HCT116 (cell line): ENCODE data around the gene IGLL5. TPM values are rescaled to one million over a fixed set of nuclear protein-coding genes. Genes with fewer than 3 reads are reported as not detected.

Source experiments
- ATAC-seq: fragments of 200-7000 bp; cut with Tn5 transposase; 2 replicates; pipeline ENCODE4 v1.9.1; 2020; ENCODE audit warnings: mild to moderate bottlenecking, moderate library complexity
- BruUV-seq: library from RNA; stranded (reverse); fragments of 400-500 nt; replicated peaks from 2 replicates; lab custom pipeline; 2021; lab: Mats Ljungman, UMichigan
- CTCF ChIA-PET: fragments of 300-600 bp; sonication (Branson Sonifier 250); formaldehyde crosslinking; loops from one replicate; lab custom pipeline; 2021; ENCODE audit warnings: antibody characterized with exemption; lab: Charles Lee
- POLR2A ChIA-PET: fragments of 300-600, 350-600 bp; sonication (Branson Sonifier 250); formaldehyde crosslinking; loops from one replicate; lab custom pipeline; 2021; ENCODE audit warnings: antibody characterized with exemption; lab: Charles Lee
- RAD21 ChIA-PET, 2 experiments: fragments of 300-600 bp; sonication (Branson Sonifier 250); formaldehyde crosslinking; loops; one replicate each; lab custom pipeline; 2023; ENCODE audit warnings: low total read pairs in 2 of 2; ENCODE audit not compliant: uncharacterized antibody in 2 of 2, unreplicated experiment in 2 of 2, low non-redundant PET in 1 of 2; lab: Charles Lee
- DNase-seq: peaks from one replicate; pipeline ENCODE4 v3.0.0-alpha.2; 2010; ENCODE audit warnings: low read depth, low spot score
- H2AFZ ChIP-seq: fragments of 200-600 bp; shearing (Covaris generic), sonication (generic); 2 replicates; pipeline ENCODE4 v1.6.1; 2017; ENCODE audit warnings: low read depth, mixed run types, mixed read lengths, antibody characterized with exemption, low read length; ENCODE audit not compliant: poor library complexity, severe bottlenecking
- H3K27ac ChIP-seq: 2 replicates; pipeline ENCODE4 v1.5.1; 2012; ENCODE audit warnings: low read depth, low read length
- H3K27me3 ChIP-seq: fragments of 200-600 bp; sonication (generic); 2 replicates; pipeline ENCODE4 v1.6.1; 2016; ENCODE audit warnings: mixed run types, low read length, mixed read lengths; ENCODE audit not compliant: insufficient read depth
- H3K36me3 ChIP-seq, 2 experiments: fragments of 200-500 bp in 1 of 2; fragments of 200-600 bp in 1 of 2; sonication (Bioruptor generic) in 1 of 2; sonication (generic) in 1 of 2; 2 replicates each; pipeline versions ENCODE4 v1.5.1 to v1.6.1; 2014 to 2016; ENCODE audit warnings: low read length in 2 of 2, inconsistent platforms in 1 of 2, mixed read lengths in 1 of 2, mixed run types in 1 of 2; ENCODE audit not compliant: insufficient read depth in 2 of 2, control insufficient read depth in 1 of 2
- H3K4me1 ChIP-seq, 2 experiments: fragments of 200-600 bp in 1 of 2; sonication (generic) in 1 of 2; 2 replicates each; pipeline versions ENCODE4 v1.5.1 to v1.6.1; 2012 to 2017; ENCODE audit warnings: low read length in 2 of 2, inconsistent platforms in 1 of 2, mild to moderate bottlenecking in 1 of 2, mixed read lengths in 1 of 2, mixed run types in 1 of 2, moderate library complexity in 1 of 2; ENCODE audit not compliant: insufficient read depth in 2 of 2, control insufficient read depth in 1 of 2
- H3K4me2 ChIP-seq: fragments of 200-600 bp; sonication (generic); 2 replicates; pipeline ENCODE4 v1.6.1; 2017; ENCODE audit warnings: mixed run types, low read length, mixed read lengths
- H3K4me3 ChIP-seq, 2 experiments: fragments of 200-600 bp in 1 of 2; sonication (generic) in 1 of 2; replicated peaks in 1 of 2; 2 replicates each; pipeline ENCODE4 v1.5.1; 2011 to 2016; ENCODE audit warnings: low read length in 2 of 2, control low read depth in 1 of 2, low read depth in 1 of 2, mild to moderate bottlenecking in 1 of 2, mixed read lengths in 1 of 2, mixed run types in 1 of 2
- H3K79me2 ChIP-seq: fragments of 200-600 bp; sonication (generic); 2 replicates; pipeline ENCODE4 v1.6.1; 2017; ENCODE audit warnings: mild to moderate bottlenecking, mixed run types, low read length, moderate library complexity, mixed read lengths; ENCODE audit not compliant: insufficient read depth
- H3K9ac ChIP-seq: fragments of 200-600 bp; sonication (generic); 2 replicates; pipeline ENCODE4 v1.6.1; 2016; ENCODE audit warnings: low read length, mixed read lengths
- H3K9me2 ChIP-seq: fragments of 200-600 bp; sonication (generic), shearing (Covaris generic); 2 replicates; pipeline ENCODE4 v1.6.1; 2017; ENCODE audit warnings: mixed run types, mild to moderate bottlenecking, moderate library complexity; ENCODE audit not compliant: insufficient read depth
- H3K9me3 ChIP-seq, 2 experiments: fragments of 200-500 bp in 1 of 2; fragments of 200-600 bp in 1 of 2; sonication (Bioruptor generic) in 1 of 2; sonication (generic) in 1 of 2; 2 replicates each; pipeline ENCODE4 v1.6.1; 2014 to 2017; ENCODE audit warnings: low read length in 2 of 2, mixed read lengths in 2 of 2, inconsistent platforms in 1 of 2, low read depth in 1 of 2, mild to moderate bottlenecking in 1 of 2, mixed run types in 1 of 2, moderate library complexity in 1 of 2; ENCODE audit not compliant: control insufficient read depth in 1 of 2, insufficient read depth in 1 of 2
- H4K20me1 ChIP-seq: fragments of 200-600 bp; sonication (generic), shearing (Covaris generic); 2 replicates; pipeline ENCODE4 v1.6.1; 2017; ENCODE audit warnings: mixed run types, mild to moderate bottlenecking, moderate library complexity; ENCODE audit not compliant: insufficient read depth
- CBX3 ChIP-seq: IDR thresholded peaks from 2 replicates; pipeline ENCODE4 v1.6.1; 2012; ENCODE audit warnings: low read depth
- CEBPB ChIP-seq: IDR thresholded peaks from 2 replicates; pipeline ENCODE4 v1.6.1; 2012; ENCODE audit warnings: low read depth
- ELF1 ChIP-seq: IDR thresholded peaks from 2 replicates; pipeline ENCODE4 v1.6.1; 2012; ENCODE audit warnings: low read depth, borderline replicate concordance
- EZH2 ChIP-seq: fragments of 200-600 bp; sonication (generic); IDR thresholded peaks from 2 replicates; pipeline ENCODE4 v1.6.1; 2017; ENCODE audit warnings: antibody characterized with exemption, mixed run types
- FOSL1 ChIP-seq: IDR thresholded peaks from 2 replicates; pipeline ENCODE4 v1.6.1; 2012; ENCODE audit warnings: low read depth
- POLR2A ChIP-seq: IDR thresholded peaks from 2 replicates; pipeline ENCODE4 v1.7.0; 2011; ENCODE audit warnings: borderline replicate concordance; ENCODE audit not compliant: insufficient read depth, insufficient read length; ENCODE audit errors: extremely low read depth
- SP1 ChIP-seq: IDR thresholded peaks from 2 replicates; pipeline ENCODE4 v1.6.1; 2012; ENCODE audit warnings: low read depth
- intact Hi-C: fragments of 100-400 bp; cut with micrococcal nuclease; formaldehyde crosslinking; loops from 2 replicates; pipeline ENCODE4 v1.10.0; 2022
- total RNA-seq: library from RNA; stranded (reverse); gene quantifications from one replicate; pipeline ENCODE4 v1.2.1, GENCODE V29; 2021; ENCODE audit not compliant: unreplicated experiment
- TF ChIP-seq, protein P1 (sequence below), 3 experiments: fragments of 200-600 bp in 1 of 3; sonication (generic) in 1 of 3; IDR thresholded peaks in 2 of 3; conservative IDR thresholded peaks in 1 of 3; 2 replicates each; pipeline ENCODE4 v1.5.1; 2012 to 2017; ENCODE audit warnings: low read depth in 2 of 3, low read length in 2 of 3, antibody characterized with exemption in 1 of 3, borderline replicate concordance in 1 of 3, control low read depth in 1 of 3, mild to moderate bottlenecking in 1 of 3, mixed read lengths in 1 of 3, mixed run types in 1 of 3, moderate library complexity in 1 of 3; ENCODE audit not compliant: insufficient read depth in 1 of 3

IGLL5 gene
- total RNA-seq, 1 experiment from 2014 or later: not detected

DNA sequence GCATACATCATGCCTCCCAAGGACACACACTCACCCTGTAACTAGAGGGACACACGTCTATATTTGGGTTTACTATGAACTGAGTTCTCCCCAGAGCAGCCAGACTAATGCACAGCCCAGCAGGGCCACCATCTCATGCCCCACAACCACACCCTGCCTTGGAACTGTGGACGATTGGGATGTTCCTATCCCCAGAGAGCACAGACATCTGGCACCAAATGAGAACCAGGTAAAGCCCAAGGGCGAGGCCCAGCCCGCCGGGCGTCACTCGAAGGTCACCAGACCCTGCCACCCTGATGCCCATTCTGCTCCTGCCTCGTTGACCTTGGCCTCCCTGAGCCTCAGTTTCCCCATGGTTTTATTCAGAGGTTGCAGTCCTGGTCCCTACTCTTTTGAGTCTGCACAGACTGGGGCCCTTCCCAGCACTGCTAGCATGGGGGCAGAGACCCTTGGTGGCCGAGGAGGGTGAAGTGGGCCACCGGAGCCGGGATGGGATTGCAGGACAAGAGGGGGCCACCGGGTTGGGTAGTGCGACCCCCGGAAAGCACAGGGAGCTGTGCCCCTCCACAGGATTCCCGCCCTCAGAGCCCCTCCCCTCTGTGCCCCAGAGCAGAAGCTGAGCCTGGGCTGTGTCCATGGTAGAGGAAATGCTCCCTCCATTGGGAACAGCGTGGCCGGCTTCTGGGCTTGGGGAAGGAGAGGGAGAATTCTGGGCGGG, 56.8 kb downstream of the IGLL5 start:
- Histone ChIP-seq H3K4me1 (peaks cover 0 to 3% of the 10 kb centered on the region in 2 experiments; a peak in 1 of 4 replicates), H3K36me3 (no peaks in the 10 kb centered on the region), H3K4me2 (no peak overlapping the region), H3K9me2 (no peaks in the 10 kb centered on the region), H3K4me3 (no peak overlapping the region), H2AFZ (no peak overlapping the region), H3K9me3 (no peaks in the 10 kb centered on the region), H4K20me1 (no peaks in the 10 kb centered on the region), H3K9ac (no peak overlapping the region), H3K79me2 (no peaks in the 10 kb centered on the region), H3K27me3 (no peaks in the 10 kb centered on the region), H3K27ac (no peak overlapping the region)
- no TSS peak for BruUV-seq
- ChIA-PET POLR2A (no interaction called here), RAD21 (no interaction called here), CTCF (interaction anchor here (1.4 to 3.1 kb wide), 2 partner anchors 10 to 135 kb away, joined by 3 to 9 read pairs; no protein-coding TSS in a partner anchor)
- ATAC-seq: no peak
- TF ChIP-seq ELF1: no peak
- no peak for TF ChIP-seq CEBPB
- TF ChIP-seq SP1: no peak
- TF ChIP-seq CBX3: no peak
- TF ChIP-seq, protein P1, sequence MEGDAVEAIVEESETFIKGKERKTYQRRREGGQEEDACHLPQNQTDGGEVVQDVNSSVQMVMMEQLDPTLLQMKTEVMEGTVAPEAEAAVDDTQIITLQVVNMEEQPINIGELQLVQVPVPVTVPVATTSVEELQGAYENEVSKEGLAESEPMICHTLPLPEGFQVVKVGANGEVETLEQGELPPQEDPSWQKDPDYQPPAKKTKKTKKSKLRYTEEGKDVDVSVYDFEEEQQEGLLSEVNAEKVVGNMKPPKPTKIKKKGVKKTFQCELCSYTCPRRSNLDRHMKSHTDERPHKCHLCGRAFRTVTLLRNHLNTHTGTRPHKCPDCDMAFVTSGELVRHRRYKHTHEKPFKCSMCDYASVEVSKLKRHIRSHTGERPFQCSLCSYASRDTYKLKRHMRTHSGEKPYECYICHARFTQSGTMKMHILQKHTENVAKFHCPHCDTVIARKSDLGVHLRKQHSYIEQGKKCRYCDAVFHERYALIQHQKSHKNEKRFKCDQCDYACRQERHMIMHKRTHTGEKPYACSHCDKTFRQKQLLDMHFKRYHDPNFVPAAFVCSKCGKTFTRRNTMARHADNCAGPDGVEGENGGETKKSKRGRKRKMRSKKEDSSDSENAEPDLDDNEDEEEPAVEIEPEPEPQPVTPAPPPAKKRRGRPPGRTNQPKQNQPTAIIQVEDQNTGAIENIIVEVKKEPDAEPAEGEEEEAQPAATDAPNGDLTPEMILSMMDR (IDR thresholded peaks at IDR 0.05 in 2 of 3, conservative IDR thresholded peaks at IDR 0.05 in 1 of 3; ENCODE audit: borderline replicate concordance in 1 of 3, insufficient read depth in 1 of 3, low read depth in 2 of 3, low read length in 2 of 3): no peak
- TF ChIP-seq POLR2A: no peak
- no peak for TF ChIP-seq FOSL1
- no peak for TF ChIP-seq EZH2
- intact Hi-C loops: loop anchor here (5.0 kb wide), 1 partner anchor 97 kb away; no protein-coding TSS in a partner anchor
- no peak for DNase-seq
